ENCODE results near the gene TM9SF3. TPM values are rescaled to one million over a fixed set of nuclear protein-coding genes. Genes with fewer than 3 reads are reported as not detected.
"Not testable (repeated sequence)": the region's sequence is repeated elsewhere in the genome, so short reads cannot be mapped to it uniquely, and the experiment has no call there.

The TM9SF3 gene
- total RNA-seq, 4 donors from 2014 or later, result 54.4 to 67.9 (median 59.5) TPM

GRCh38 chr10:96578633-96579032, 8.2 kb downstream of the TM9SF3 start:
- no peak for TF ChIP-seq CTCF (IDR thresholded peaks at IDR 0.05)
- no peak for TF ChIP-seq POLR2A (IDR thresholded peaks at IDR 0.05)
- no peak overlapping the region for H3K4me3 ChIP-seq (ENCODE audit: low read depth, poor library complexity, severe bottlenecking)
- intact Hi-C loops (cut with DNase I; ENCODE audit: low total_unique reads), result no loop called here
- DNase-seq (ENCODE audit: low spot score in 2 of 2), result no peak
- WGBS, 2 donors, result 84 to 88% methylated on average over 5 of the region's 5 CpGs

- WGBS, 2 donors, result 75 to 83% methylated on average over 4 of the region's 4 CpGs
- H3K4me3 ChIP-seq (ENCODE audit: low read depth, poor library complexity, severe bottlenecking), result no peak overlapping the region
- TF ChIP-seq POLR2A (IDR thresholded peaks at IDR 0.05) (no peak), CTCF (IDR thresholded peaks at IDR 0.05) (no peak)
- no peak for DNase-seq (ENCODE audit: low spot score in 2 of 2)
- intact Hi-C loops (cut with DNase I; ENCODE audit: low total_unique reads), result no loop called here
Observed at GRCh38 chr10:96578022-96578421, 8.8 kb downstream of the TM9SF3 start.

- intact Hi-C loops (cut with DNase I; ENCODE audit: low total_unique reads), result no loop called here
- 55 to 63% methylated on average over 1 of the region's 1 CpG for WGBS, 2 donors
- no peak for DNase-seq (ENCODE audit: low spot score in 2 of 2)
- no peak overlapping the region for H3K4me3 ChIP-seq (ENCODE audit: low read depth, poor library complexity, severe bottlenecking)
- no peak for TF ChIP-seq POLR2A (IDR thresholded peaks at IDR 0.05)
Observed at GRCh38 chr10:96577069-96577468, 9.7 kb downstream of the TM9SF3 start.

GRCh38 chr10:96576277-96576980, 10.4 kb downstream of the TM9SF3 start:
- 74 to 76% methylated on average over 1 of the region's 1 CpG for WGBS, 2 donors
- no peak for TF ChIP-seq POLR2A (IDR thresholded peaks at IDR 0.05)
- TF ChIP-seq CTCF (IDR thresholded peaks at IDR 0.05), result no peak
- intact Hi-C loops (cut with DNase I; ENCODE audit: low total_unique reads), result no loop called here
- DNase-seq (ENCODE audit: low spot score in 2 of 2), result no peak
- H3K4me3 ChIP-seq (ENCODE audit: low read depth, poor library complexity, severe bottlenecking), result no peak overlapping the region

- DNase-seq (ENCODE audit: low spot score in 2 of 2); H3K4me3 ChIP-seq (ENCODE audit: low read depth, poor library complexity, severe bottlenecking); intact Hi-C loops (cut with DNase I; ENCODE audit: low total_unique reads): not testable (repeated sequence)
- 95 to 100% methylated on average over 2 of the region's 2 CpGs for WGBS, 2 donors
Observed at GRCh38 chr10:96574564-96574963, 12.2 kb downstream of the TM9SF3 start.

GRCh38 chr10:96573036-96573435, 13.8 kb downstream of the TM9SF3 start:
- H3K4me3 ChIP-seq (ENCODE audit: low read depth, poor library complexity, severe bottlenecking), result no peak overlapping the region
- 84 to 87% methylated on average over 5 of the region's 5 CpGs for WGBS, 2 donors
- intact Hi-C loops (cut with DNase I; ENCODE audit: low total_unique reads), result no loop called here
- DNase-seq (ENCODE audit: low spot score in 2 of 2), result no peak
- TF ChIP-seq POLR2A (IDR thresholded peaks at IDR 0.05), result no peak
- TF ChIP-seq CTCF (IDR thresholded peaks at IDR 0.05), result no peak
